H1 (cell line): ENCODE data around the gene DRD1. TPM values are rescaled to one million over a fixed set of nuclear protein-coding genes. Genes with fewer than 3 reads are reported as not detected.

ENCODE experiments used
- CTCF ChIA-PET: fragments of 300-600 bp; sonication (Branson Sonifier 250); formaldehyde crosslinking; loops from one replicate; lab custom pipeline; 2021; ENCODE audit not compliant: partially characterized antibody; lab: Charles Lee
- POLR2A ChIA-PET: fragments of 300-600 bp; sonication (Branson Sonifier 250); formaldehyde crosslinking; loops from one replicate; lab custom pipeline; 2021; ENCODE audit warnings: inconsistent platforms; ENCODE audit not compliant: partially characterized antibody; lab: Charles Lee
- DNase-seq, 2 experiments: peaks; one replicate each; pipeline versions ENCODE4 v3.0.0 to v3.0.0-alpha.2; 2010 to 2022; ENCODE audit warnings: low spot score in 2 of 2, low read depth in 1 of 2, mixed read lengths in 1 of 2
- FAIRE-seq: peaks from 2 replicates; lab custom pipeline; 2011; peaks lifted over from hg19 to GRCh38; lab: Jason Lieb, UNC
- H2AFZ ChIP-seq: 2 replicates; pipeline ENCODE4 v1.8.1; 2012; ENCODE audit warnings: low read length, inconsistent platforms
- H2AK5ac ChIP-seq: 2 replicates; pipeline ENCODE4 v1.6.1; 2013; ENCODE audit warnings: low read depth, low read length
- H2BK120ac ChIP-seq: replicated peaks from 2 replicates; pipeline ENCODE3; 2013; ENCODE audit warnings: low read depth, low read length, inconsistent platforms
- H2BK12ac ChIP-seq: 2 replicates; pipeline ENCODE4 v1.6.1; 2013; ENCODE audit warnings: low read depth, low read length
- H2BK15ac ChIP-seq: 2 replicates; pipeline ENCODE4 v1.6.1; 2013; ENCODE audit warnings: low read length
- H2BK20ac ChIP-seq: 2 replicates; pipeline ENCODE4 v1.6.1; 2013; ENCODE audit warnings: low read length
- H2BK5ac ChIP-seq: 2 replicates; pipeline ENCODE4 v1.6.1; 2013; ENCODE audit warnings: low read depth, low read length
- H3K14ac ChIP-seq: 2 replicates; pipeline ENCODE4 v1.6.1; 2013; ENCODE audit warnings: inconsistent platforms; ENCODE audit not compliant: insufficient read length
- H3K18ac ChIP-seq: 2 replicates; pipeline ENCODE4 v1.6.1; 2013; ENCODE audit warnings: low read length; ENCODE audit errors: extremely low read depth
- H3K23ac ChIP-seq: 2 replicates; pipeline ENCODE4 v1.6.1; 2013; ENCODE audit warnings: inconsistent platforms; ENCODE audit not compliant: insufficient read length
- H3K23me2 ChIP-seq: 2 replicates; pipeline ENCODE4 v1.6.1; 2013; ENCODE audit warnings: low read depth, low read length
- H3K27ac ChIP-seq: 2 replicates; pipeline ENCODE4 v1.6.1; 2011; ENCODE audit warnings: low read depth, low read length, inconsistent platforms
- H3K27me3 ChIP-seq, 4 experiments: replicated peaks in 1 of 4; 1 replicate in 1 of 4; 2 replicates in 3 of 4; pipeline versions ENCODE4 v1.6.1 to v1.8.1; 2011 to 2013; ENCODE audit warnings: low read length in 3 of 4, mild to moderate bottlenecking in 3 of 4, inconsistent platforms in 2 of 4, mixed read lengths in 2 of 4, moderate library complexity in 1 of 4; ENCODE audit not compliant: control insufficient read depth in 3 of 4, insufficient read depth in 3 of 4; ENCODE audit errors: extremely low read depth in 1 of 4
- H3K36me3 ChIP-seq, 4 experiments: 2 replicates each; pipeline versions ENCODE4 v1.6.1 to v1.8.1; 2011 to 2013; ENCODE audit warnings: mild to moderate bottlenecking in 4 of 4, low read length in 3 of 4, moderate library complexity in 2 of 4, control low read depth in 1 of 4, inconsistent platforms in 1 of 4; ENCODE audit not compliant: insufficient read depth in 4 of 4, control insufficient read depth in 2 of 4
- H3K4ac ChIP-seq: replicated peaks from 2 replicates; pipeline ENCODE3; 2013; ENCODE audit warnings: low read length, low read depth, mixed read lengths, inconsistent platforms; ENCODE audit not compliant: insufficient read length
- H3K4me1 ChIP-seq, 4 experiments: replicated peaks in 1 of 4; 1 replicate in 1 of 4; 2 replicates in 3 of 4; pipeline versions ENCODE4 v1.6.1 to v1.8.1; 2011 to 2013; ENCODE audit warnings: low read length in 3 of 4, inconsistent platforms in 2 of 4, mixed read lengths in 1 of 4; ENCODE audit not compliant: insufficient read depth in 4 of 4, control insufficient read depth in 3 of 4
- H3K4me2 ChIP-seq, 2 experiments: 2 replicates each; pipeline versions ENCODE4 v1.6.1 to v1.8.1; 2011 to 2013; ENCODE audit warnings: low read depth in 2 of 2, low read length in 2 of 2, control low read depth in 1 of 2, inconsistent platforms in 1 of 2, mild to moderate bottlenecking in 1 of 2; ENCODE audit not compliant: insufficient read depth in 1 of 2
- H3K4me3 ChIP-seq, 4 experiments: fragments of 200-600, 300-600 bp in 1 of 4; sonication (generic), shearing (Covaris generic), sonication (Bioruptor Twin) in 1 of 4; 2 replicates each; pipeline versions ENCODE4 v1.5.1 to v1.8.1; 2011 to 2016; ENCODE audit warnings: low read length in 4 of 4, low read depth in 3 of 4, control low read depth in 2 of 4, inconsistent platforms in 2 of 4, mild to moderate bottlenecking in 2 of 4, mixed read lengths in 1 of 4, moderate library complexity in 1 of 4; ENCODE audit not compliant: insufficient read depth in 2 of 4; ENCODE audit errors: extremely low read depth in 1 of 4
- H3K56ac ChIP-seq: replicated peaks from 2 replicates; pipeline ENCODE3; 2013; ENCODE audit warnings: low read depth, mild to moderate bottlenecking, mixed read lengths, low read length, inconsistent platforms; ENCODE audit not compliant: insufficient read length
- H3K79me1 ChIP-seq: 2 replicates; pipeline ENCODE4 v1.6.1; 2013; ENCODE audit warnings: low read depth, low read length, control low read depth
- H3K79me2 ChIP-seq, 2 experiments: 2 replicates each; pipeline versions ENCODE4 v1.6.1 to v1.8.1; 2012 to 2013; ENCODE audit warnings: low read length in 2 of 2, mild to moderate bottlenecking in 2 of 2, inconsistent platforms in 1 of 2; ENCODE audit not compliant: insufficient read depth in 2 of 2, control insufficient read depth in 1 of 2
- H3K9ac ChIP-seq, 4 experiments: replicated peaks in 1 of 4; 1 replicate in 1 of 4; 2 replicates in 3 of 4; pipeline versions ENCODE4 v1.6.1 to v1.8.1; 2011 to 2013; ENCODE audit warnings: low read depth in 3 of 4, low read length in 3 of 4, control low read depth in 2 of 4, mild to moderate bottlenecking in 2 of 4, moderate library complexity in 2 of 4, inconsistent platforms in 1 of 4; ENCODE audit errors: extremely low read depth in 1 of 4
- H3K9me3 ChIP-seq, 2 experiments: 2 replicates each; pipeline versions ENCODE4 v1.6.1 to v1.8.1; 2012 to 2013; ENCODE audit warnings: mild to moderate bottlenecking in 2 of 2, moderate library complexity in 2 of 2, control low read depth in 1 of 2, inconsistent platforms in 1 of 2, low read depth in 1 of 2, low read length in 1 of 2, mixed read lengths in 1 of 2; ENCODE audit not compliant: insufficient read depth in 2 of 2
- H4K20me1 ChIP-seq, 2 experiments: replicated peaks in 1 of 2; 2 replicates each; pipeline versions ENCODE3 to v1.8.1; 2011 to 2013; ENCODE audit warnings: inconsistent platforms in 2 of 2, low read length in 2 of 2, mild to moderate bottlenecking in 1 of 2; ENCODE audit not compliant: insufficient read depth in 2 of 2, control insufficient read depth in 1 of 2
- H4K5ac ChIP-seq: 2 replicates; pipeline ENCODE4 v1.6.1; 2013; ENCODE audit warnings: low read length, low read depth, mixed read lengths, inconsistent platforms; ENCODE audit not compliant: insufficient read length
- H4K8ac ChIP-seq: 2 replicates; pipeline ENCODE4 v1.8.0; 2013; ENCODE audit warnings: mild to moderate bottlenecking, moderate library complexity, low read length, inconsistent platforms; ENCODE audit not compliant: insufficient read depth; ENCODE audit errors: extremely low read depth
- H4K91ac ChIP-seq: replicated peaks from 2 replicates; pipeline ENCODE3; 2013; ENCODE audit warnings: low read length, mixed read lengths, inconsistent platforms; ENCODE audit not compliant: insufficient read length
- BCL11A ChIP-seq, 2 experiments: IDR thresholded peaks; one replicate each; pipeline ENCODE4 v1.6.1; 2011; ENCODE audit warnings: low read depth in 2 of 2, low read length in 2 of 2, mild to moderate bottlenecking in 2 of 2
- BRCA1 ChIP-seq: IDR thresholded peaks from 2 replicates; pipeline ENCODE4 v1.6.1; 2012; ENCODE audit warnings: low read depth, low read length, improper control_type of control experiment
- CBX8 ChIP-seq: fragments of 300-800, 300-1000 bp; sonication (generic); IDR thresholded peaks from 2 replicates; pipeline ENCODE4 v1.7.1; 2016; ENCODE audit warnings: low read depth, low read length, borderline replicate concordance
- CEBPB ChIP-seq: IDR thresholded peaks from 2 replicates; pipeline ENCODE4 v1.6.1; 2012; ENCODE audit warnings: low read depth, low read length
- EZH2 ChIP-seq: fragments of 200-600 bp; sonication (generic); IDR thresholded peaks from 2 replicates; pipeline ENCODE4 v1.7.1; 2012; ENCODE audit warnings: low read depth, mild to moderate bottlenecking, moderate library complexity, low read length, inconsistent platforms; ENCODE audit not compliant: severe bottlenecking
- PHF8 ChIP-seq: fragments of 200-600 bp; sonication (generic); conservative IDR thresholded peaks from 2 replicates; pipeline ENCODE4 v1.7.1; 2012; ENCODE audit warnings: low read depth, mild to moderate bottlenecking, inconsistent platforms, low read length, moderate library complexity
- POLR2A ChIP-seq, 2 experiments: IDR thresholded peaks; 1 replicate in 1 of 2; 2 replicates in 1 of 2; pipeline ENCODE4 v1.6.1; 2011; ENCODE audit warnings: low read depth in 2 of 2, low read length in 2 of 2, mild to moderate bottlenecking in 2 of 2; ENCODE audit errors: control extremely low read depth in 1 of 2
- POU5F1 ChIP-seq: IDR thresholded peaks from 2 replicates; pipeline ENCODE4 v1.6.1; 2011; ENCODE audit warnings: low read depth, mild to moderate bottlenecking, low read length, moderate library complexity
- RBBP5 ChIP-seq: IDR thresholded peaks from 2 replicates; pipeline ENCODE4 v1.7.1; 2012; ENCODE audit warnings: low read depth, mild to moderate bottlenecking, inconsistent platforms, low read length, moderate library complexity, borderline replicate concordance
- SAP30 ChIP-seq: fragments of 300-600 bp; sonication (generic); IDR thresholded peaks from 2 replicates; pipeline ENCODE4 v1.7.1; 2012; ENCODE audit warnings: low read length, moderate library complexity, mild to moderate bottlenecking, inconsistent platforms; ENCODE audit not compliant: insufficient read depth, insufficient replicate concordance
- SIX5 ChIP-seq: IDR thresholded peaks from 2 replicates; pipeline ENCODE4 v1.6.1; 2011; ENCODE audit warnings: mild to moderate bottlenecking, low read depth, low read length
- SP4 ChIP-seq: IDR thresholded peaks from 2 replicates; pipeline ENCODE4 v1.6.1; 2012; ENCODE audit warnings: low read length, inconsistent platforms
- TEAD4 ChIP-seq: IDR thresholded peaks from 2 replicates; pipeline ENCODE4 v1.6.1; 2012; ENCODE audit warnings: low read depth, low read length, inconsistent platforms, mixed read lengths
- USF2 ChIP-seq: IDR thresholded peaks from 2 replicates; pipeline ENCODE4 v1.6.1; 2011; ENCODE audit warnings: low read length, improper control_type of control experiment
- WGBS, 2 experiments: shearing (Covaris generic) in 1 of 2; methylation state at CpG; one replicate each; pipeline versions ENCODE4 v1.1.6 to v1.1.7; 2013 to 2015; ENCODE audit warnings: low lambda C conversion rate in 2 of 2, mixed read lengths in 2 of 2, inconsistent platforms in 1 of 2, low coverage in 1 of 2, missing lambda C conversion rate in 1 of 2; ENCODE audit not compliant: insufficient replicate concordance in 2 of 2, insufficient coverage in 1 of 2, insufficient read length in 1 of 2; ENCODE audit errors: extremely low coverage in 1 of 2, missing lambda C conversion rate in 1 of 2; 5-methylcytosine and 5-hydroxymethylcytosine counted together
- polyA plus RNA-seq, 7 experiments: library from polyadenylated mRNA; depleted of rRNA in 3 of 7; stranded (reverse) in 5 of 7; unstranded in 2 of 7; fragments of >200 nt in 5 of 7; fragments of 200-250 nt in 2 of 7; gene quantifications; 1 replicate in 5 of 7; 2 replicates in 1 of 7; 4 replicates in 1 of 7; pipeline versions ENCODE4 v1.2.1 to v1.2.3, GENCODE V29; 2011 to 2013; ENCODE audit warnings: missing spikeins in 2 of 7, mixed read lengths in 2 of 7
- total RNA-seq: library from RNA; stranded (reverse); fragmentation: NEBNext Ultra II Directional; extraction: Animal tissue kit (Norgen Biotek cat#: 25700); gene quantifications from 2 replicates; pipeline ENCODE4 v1.2.1, GENCODE V29; 2021

Gene DRD1
- total and polyA plus RNA-seq, 2 of the 8 experiments (the other 6 are each of a cell fraction or from before 2014, with no cell fraction given), result 0.03 to 0.19 TPM

- Histone ChIP-seq H2AK5ac (no peak overlapping the region), H4K5ac (no peak overlapping the region), H4K91ac (no peak overlapping the region), H4K8ac (no peak overlapping the region), H3K27ac (no peak overlapping the region), H3K23ac (no peak overlapping the region), H3K23me2 (peaks cover 9% of the 10 kb centered on the region; the same call in 1 of the 2 replicates), H2BK15ac (no peak overlapping the region), H2BK12ac (no peak overlapping the region), H3K27me3 (peaks cover 7 to 27% (median 23%) of the 10 kb centered on the region in 4 experiments), H2AFZ (no peak overlapping the region), H3K4ac (no peak overlapping the region), H3K4me3 (no peak overlapping the region), H3K4me2 (peak overlapping the region in 1 of 2 experiments; percentile 9; a peak in 1 of 4 replicates), H3K56ac (no peak overlapping the region), H3K18ac (no peak overlapping the region), H4K20me1 (no peaks in the 10 kb centered on the region), H3K4me1 (peaks cover 2 to 12% (median 7%) of the 10 kb centered on the region in 4 experiments; a peak in 6 of 7 replicates), H3K14ac (no peak overlapping the region), H3K9ac (no peak overlapping the region), H2BK120ac (no peak overlapping the region), H2BK20ac (no peak overlapping the region), H3K79me2 (no peaks in the 10 kb centered on the region), H3K9me3 (no peaks in the 10 kb centered on the region), H3K36me3 (no peaks in the 10 kb centered on the region), H2BK5ac (no peak overlapping the region), H3K79me1 (no peaks in the 10 kb centered on the region)
- DNase-seq, result no peak
- ChIA-PET POLR2A (interaction anchor here (1.2 kb wide), 1 partner anchor 30 kb away, joined by 4 read pairs; the partner anchor contains the start of gene SFXN1), CTCF (interaction anchor here (0.9 to 2.1 kb wide), 4 partner anchors 10 to 60 kb away, joined by 3 to 9 read pairs (median 4); no protein-coding TSS in a partner anchor)
- WGBS, 2 experiments, result 55% methylated on average over 3 of the region's 3 CpGs; no CpG with 5 or more reads in 1 of the 2 experiments
- no peak for FAIRE-seq
- no peak for TF ChIP-seq USF2
- TF ChIP-seq POLR2A (IDR thresholded peaks at IDR 0.05; ENCODE audit: control extremely low read depth in 1 of 2, low read depth in 2 of 2, low read length in 2 of 2), result no peak
- TF ChIP-seq CBX8, result no peak
- no peak for TF ChIP-seq POU5F1
- TF ChIP-seq BRCA1, result no peak
- no peak for TF ChIP-seq CEBPB
- TF ChIP-seq SIX5, result no peak
- TF ChIP-seq RBBP5, result no peak
- TF ChIP-seq SP4, result no peak
- TF ChIP-seq EZH2, result no peak
- TF ChIP-seq SAP30, result no peak
- no peak for TF ChIP-seq BCL11A (IDR thresholded peaks at IDR 0.05; ENCODE audit: low read depth in 2 of 2, low read length in 2 of 2)
- TF ChIP-seq PHF8, result no peak
- TF ChIP-seq TEAD4, result no peak
Observed at GRCh38 chr5:175448276-175448675, 4.3 kb upstream of the DRD1 start.
